KOPT-K1 (cell line): Measurements from ENCODE around the gene SSTR5.

Source experiments
- H3K27ac ChIP-seq: fragments of 200-600 bp; sonication (generic); 2 replicates; pipeline ENCODE4 v1.5.1; 2016; ENCODE audit warnings: antibody characterized with exemption, mild to moderate bottlenecking, low read depth, low read length; ENCODE audit not compliant: poor library complexity, severe bottlenecking
- H3K36me3 ChIP-seq: fragments of 200-600 bp; sonication (generic); 2 replicates; pipeline ENCODE4 v1.5.1; 2017; ENCODE audit warnings: antibody characterized with exemption, mild to moderate bottlenecking, low read length, moderate library complexity; ENCODE audit not compliant: insufficient read depth
- H3K9me3 ChIP-seq: fragments of 200-600 bp; sonication (generic); 2 replicates; pipeline ENCODE4 v1.5.1; 2017; ENCODE audit warnings: antibody characterized with exemption, low read length, mild to moderate bottlenecking; ENCODE audit not compliant: insufficient read depth, poor library complexity, severe bottlenecking

The SSTR5 gene

DNA sequence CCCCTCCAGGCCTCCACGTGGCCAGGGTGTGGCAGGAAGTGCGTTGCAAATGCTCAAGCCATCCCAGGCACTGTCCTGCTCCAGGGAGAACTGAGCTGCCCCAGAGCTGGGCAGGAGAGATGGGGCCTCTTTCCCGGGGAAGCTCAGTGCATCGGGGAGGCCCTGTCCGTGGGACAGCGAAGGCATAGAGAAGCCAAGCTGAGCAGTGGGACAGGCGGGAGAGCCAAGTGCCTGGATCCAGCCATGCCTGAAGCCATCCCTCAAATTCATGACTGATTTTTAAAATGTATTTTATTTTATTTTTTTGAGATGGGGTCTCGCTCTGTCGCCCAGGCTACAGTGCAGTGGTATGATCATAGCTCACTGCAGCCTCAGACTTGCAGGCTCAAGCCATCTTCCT, 25.4 kb upstream of the SSTR5 start:
- no peaks in the 10 kb centered on the region for H3K9me3 ChIP-seq
- no peaks in the 10 kb centered on the region for H3K36me3 ChIP-seq
- no peak overlapping the region for H3K27ac ChIP-seq

DNA sequence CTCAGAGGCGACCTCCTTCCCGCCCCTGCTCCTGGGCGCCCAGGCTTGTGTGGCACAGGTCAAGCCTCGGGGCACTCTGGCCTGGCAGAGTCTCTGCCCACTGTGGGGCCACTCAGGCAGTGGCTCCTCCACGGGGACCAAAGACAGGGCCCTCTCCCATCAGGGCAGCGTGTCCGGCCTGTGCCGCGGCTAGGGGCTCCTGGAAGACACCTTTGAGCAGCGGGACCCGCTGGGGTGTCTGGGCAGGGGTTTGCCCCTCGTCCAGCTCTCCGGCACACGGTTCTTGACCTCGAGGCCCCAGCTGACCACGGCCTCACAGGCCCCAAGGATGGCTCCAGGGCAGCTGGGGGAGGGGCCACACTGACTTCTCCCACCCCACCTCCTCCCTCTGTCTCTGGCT, 24.7 kb upstream of the SSTR5 start:
- Histone ChIP-seq H3K27ac (no peak overlapping the region), H3K9me3 (no peaks in the 10 kb centered on the region), H3K36me3 (no peaks in the 10 kb centered on the region)

- H3K9me3 ChIP-seq = no peaks in the 10 kb centered on the region
- H3K27ac ChIP-seq = no peak overlapping the region
- no peaks in the 10 kb centered on the region for H3K36me3 ChIP-seq
Measured at GRCh38 chr16:1048442-1049112, 24.0 kb upstream of the SSTR5 start.

GRCh38 chr16:1049113-1049975, 23.2 kb upstream of the SSTR5 start:
- Histone ChIP-seq H3K9me3 (no peaks in the 10 kb centered on the region), H3K27ac (no peak overlapping the region), H3K36me3 (no peaks in the 10 kb centered on the region)

DNA sequence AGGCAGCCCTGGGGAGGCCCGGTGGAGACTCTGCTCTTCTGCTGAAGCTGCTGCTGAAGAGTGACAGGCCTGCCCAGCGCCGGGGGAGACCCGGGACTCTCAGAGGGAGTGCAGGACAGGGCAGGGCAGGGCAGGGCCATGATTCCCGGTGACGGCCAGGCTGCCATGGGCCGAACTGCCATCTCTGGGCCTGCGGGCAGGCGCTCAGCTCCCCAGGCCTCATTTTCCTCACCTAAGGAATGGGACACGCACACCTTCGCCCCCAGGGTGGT, 22.6 kb upstream of the SSTR5 start:
- Histone ChIP-seq H3K27ac (no peak overlapping the region), H3K9me3 (no peaks in the 10 kb centered on the region), H3K36me3 (no peaks in the 10 kb centered on the region)

GRCh38 chr16:1050516-1050915, 22.0 kb upstream of the SSTR5 start:
- Histone ChIP-seq H3K36me3 (no peaks in the 10 kb centered on the region), H3K9me3 (no peaks in the 10 kb centered on the region), H3K27ac (no peak overlapping the region)

- Histone ChIP-seq H3K9me3 (no peaks in the 10 kb centered on the region), H3K36me3 (no peaks in the 10 kb centered on the region), H3K27ac (no peak overlapping the region)
Measured at GRCh38 chr16:1050921-1051320, 21.6 kb upstream of the SSTR5 start.

- no peak overlapping the region for H3K27ac ChIP-seq
- H3K9me3 ChIP-seq = no peaks in the 10 kb centered on the region
- H3K36me3 ChIP-seq = no peaks in the 10 kb centered on the region
Measured at GRCh38 chr16:1051446-1051845, 21.1 kb upstream of the SSTR5 start.

- Histone ChIP-seq H3K36me3 (no peaks in the 10 kb centered on the region), H3K9me3 (no peaks in the 10 kb centered on the region), H3K27ac (no peak overlapping the region)
Measured at GRCh38 chr16:1052721-1053120, 19.8 kb upstream of the SSTR5 start.

GRCh38 chr16:1053121-1053521, 19.4 kb upstream of the SSTR5 start:
- Histone ChIP-seq H3K27ac (no peak overlapping the region), H3K36me3 (no peaks in the 10 kb centered on the region), H3K9me3 (peaks cover 1% of the 10 kb centered on the region)

- no peaks in the 10 kb centered on the region for H3K36me3 ChIP-seq
- H3K9me3 ChIP-seq = peaks cover 7% of the 10 kb centered on the region
- no peak overlapping the region for H3K27ac ChIP-seq
Measured at GRCh38 chr16:1053700-1054368, 18.7 kb upstream of the SSTR5 start.

- Histone ChIP-seq H3K36me3 (no peaks in the 10 kb centered on the region), H3K9me3 (peaks cover 14% of the 10 kb centered on the region), H3K27ac (no peak overlapping the region)
Measured at GRCh38 chr16:1054660-1055556, 17.6 kb upstream of the SSTR5 start.

- Histone ChIP-seq H3K36me3 (no peaks in the 10 kb centered on the region), H3K9me3 (peaks cover 14% of the 10 kb centered on the region), H3K27ac (no peak overlapping the region)
Measured at GRCh38 chr16:1055557-1055924, 17.0 kb upstream of the SSTR5 start.

DNA sequence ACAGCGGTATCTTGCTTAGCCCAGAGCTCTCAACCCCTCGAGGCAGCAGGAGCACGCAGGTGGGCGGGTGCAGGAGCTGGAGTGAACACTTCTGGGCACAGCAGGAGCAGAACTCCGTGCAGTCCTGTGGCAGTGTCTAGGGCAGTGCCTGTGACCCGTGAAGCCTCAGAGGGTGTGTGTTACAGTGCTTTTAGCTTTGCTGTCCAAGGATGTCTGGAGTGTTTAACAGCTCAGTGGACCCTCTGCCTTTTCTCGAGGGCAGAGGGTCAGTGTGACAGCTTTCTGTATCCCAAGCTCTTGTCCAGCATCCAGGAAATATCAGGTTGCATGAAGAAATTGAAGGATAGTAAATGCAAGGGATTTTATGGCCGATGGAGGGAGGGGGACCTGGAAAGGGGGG, 16.4 kb upstream of the SSTR5 start:
- Histone ChIP-seq H3K36me3 (no peaks in the 10 kb centered on the region), H3K9me3 (peaks cover 14% of the 10 kb centered on the region), H3K27ac (no peak overlapping the region)
